ENCODE data around the gene WFDC12.

GRCh38 chr20:45152405-45152804 is 28.1 kb upstream of the WFDC12 start:
- TF ChIP-seq CTCF (IDR thresholded peaks at IDR 0.05) (no peak), POLR2A (IDR thresholded peaks at IDR 0.05) (no peak)
